ENCODE results near the gene ABCA7.

GRCh38 chr19:1042689-1043511 is 3.0 kb downstream of the ABCA7 start:
- TF ChIP-seq CTCF (IDR thresholded peaks at IDR 0.05) (no peak), POLR2A (IDR thresholded peaks at IDR 0.05) (no peak)

All from adrenal gland (tissue), 5 donors.